Activated CD4-positive, alpha-beta T cell treated with anti-CD3 and anti-CD28 coated beads, Interleukin-2, Interleukin-4, amounts not matched to agents 100 ng/mL and 50 ng/mL, durations not matched to agents 16 hours and 8 hours (primary cell): ENCODE measurements around the gene SUFU.

Experiments
- DNase-seq: peaks from one replicate; pipeline ENCODE4 v3.0.0-alpha.2; 2020; ENCODE audit warnings: low spot score

The SUFU gene

DNA sequence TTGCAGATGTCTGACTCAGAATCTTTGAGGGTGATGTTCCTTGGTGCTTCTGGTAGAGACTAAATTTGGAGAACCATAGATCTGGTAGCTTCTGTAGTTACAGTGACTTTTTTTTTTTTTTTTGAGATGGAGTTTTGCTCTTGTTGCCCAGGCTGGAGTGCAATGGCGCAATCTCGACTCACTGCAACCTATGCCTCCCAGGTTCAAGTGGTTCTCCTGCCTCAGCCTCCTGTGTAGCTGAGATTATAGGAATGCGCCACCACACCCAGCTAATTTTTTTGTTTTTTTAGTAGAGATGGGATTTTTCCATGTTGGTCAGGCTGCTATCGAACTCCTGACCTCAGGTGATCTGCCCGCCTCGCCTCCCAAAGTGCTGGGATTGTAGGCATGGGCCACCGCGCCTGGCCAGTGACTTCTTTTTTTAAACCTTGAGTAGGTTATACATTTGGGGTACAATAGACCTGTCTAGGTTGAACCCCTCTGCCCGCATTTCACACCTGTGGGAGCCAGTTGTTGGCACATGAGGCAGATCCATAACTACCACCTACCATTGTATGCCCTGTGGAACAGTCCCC, 47.0 kb downstream of the SUFU start:
- DNase-seq: no peak

DNA sequence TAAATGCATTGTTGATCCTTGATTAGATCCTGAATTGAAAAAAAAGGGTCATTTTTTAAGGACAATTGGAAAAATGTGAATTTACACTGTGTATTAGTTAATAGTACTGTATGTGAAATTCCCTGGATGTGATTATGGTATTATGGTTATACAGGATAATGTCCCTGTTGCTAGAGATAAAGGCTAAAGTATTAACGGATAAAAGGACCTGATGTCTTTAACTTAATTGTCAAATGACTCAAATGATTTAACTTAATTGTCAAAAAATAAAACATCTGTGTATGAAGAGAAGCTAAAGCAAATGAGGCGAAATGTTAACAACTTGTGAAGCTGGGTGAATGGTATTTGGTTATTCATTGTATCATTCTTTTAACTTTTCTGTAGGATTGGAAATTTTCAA, 48.8 kb downstream of the SUFU start:
- DNase-seq: no peak

DNA sequence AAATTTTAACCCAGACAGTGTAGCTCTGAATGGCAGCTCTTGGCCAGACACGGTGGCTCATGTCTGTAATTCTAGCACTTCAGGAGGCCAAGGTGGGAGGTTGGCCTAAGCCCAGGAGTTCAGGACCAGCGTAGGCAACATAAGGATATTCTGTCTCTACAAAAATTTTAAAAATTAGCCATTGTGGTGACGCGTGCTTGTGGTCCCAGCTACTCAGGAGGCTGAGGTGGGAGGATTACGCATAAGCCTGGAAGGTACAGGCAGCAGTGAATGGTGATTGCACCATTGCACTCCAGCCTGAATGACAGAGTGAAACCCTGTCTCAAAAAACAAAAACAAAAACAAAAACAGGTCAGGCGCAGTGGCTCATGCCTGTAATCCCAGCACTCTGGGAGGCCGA, 50.0 kb downstream of the SUFU start:
- DNase-seq: no peak

DNA sequence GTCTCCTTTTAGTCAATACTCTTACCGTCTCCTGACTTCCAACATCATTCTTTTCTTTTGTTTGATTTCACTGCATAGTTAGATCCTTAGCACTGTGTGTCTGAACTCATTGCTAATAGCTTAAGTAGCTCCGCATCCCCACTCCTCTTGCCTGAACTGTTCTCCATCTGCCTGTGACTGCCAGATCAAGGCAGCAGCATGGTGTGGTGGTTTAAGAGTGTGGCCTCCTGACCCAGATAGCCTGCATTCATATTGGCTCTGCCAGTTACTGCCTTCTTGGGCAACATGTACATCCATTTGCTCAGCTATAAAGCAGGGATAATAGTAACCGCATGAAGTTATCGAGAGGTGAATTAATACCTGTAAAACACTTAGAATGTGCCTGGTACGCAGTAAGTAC, 50.8 kb downstream of the SUFU start:
- DNase-seq: no peak

DNA sequence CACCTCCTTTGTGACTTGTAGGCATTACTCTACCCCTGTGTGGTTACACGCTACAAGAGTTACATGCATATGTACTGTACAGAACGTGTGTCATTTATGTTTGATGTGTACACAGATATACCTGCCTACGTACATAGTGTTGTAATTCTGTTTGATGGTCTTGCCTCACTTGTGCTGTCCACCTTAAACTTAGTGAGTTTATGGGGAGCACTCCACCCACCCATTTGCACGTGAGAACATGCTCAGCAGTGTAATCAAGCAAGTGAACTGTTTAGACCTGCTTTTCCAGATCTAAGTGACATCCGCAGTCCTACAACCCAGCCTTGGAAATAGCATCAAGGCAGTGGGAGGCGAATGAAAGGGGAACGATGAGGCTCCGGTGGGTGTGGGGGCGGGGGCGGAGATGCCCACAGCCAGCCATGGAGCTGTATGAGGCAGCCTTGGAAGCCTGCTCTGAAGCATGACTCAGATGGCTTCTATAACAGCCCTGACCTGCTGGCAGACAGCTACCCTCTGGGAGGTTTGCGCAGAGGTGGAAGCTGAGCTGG, 52.1 kb downstream of the SUFU start:
- no peak for DNase-seq

DNA sequence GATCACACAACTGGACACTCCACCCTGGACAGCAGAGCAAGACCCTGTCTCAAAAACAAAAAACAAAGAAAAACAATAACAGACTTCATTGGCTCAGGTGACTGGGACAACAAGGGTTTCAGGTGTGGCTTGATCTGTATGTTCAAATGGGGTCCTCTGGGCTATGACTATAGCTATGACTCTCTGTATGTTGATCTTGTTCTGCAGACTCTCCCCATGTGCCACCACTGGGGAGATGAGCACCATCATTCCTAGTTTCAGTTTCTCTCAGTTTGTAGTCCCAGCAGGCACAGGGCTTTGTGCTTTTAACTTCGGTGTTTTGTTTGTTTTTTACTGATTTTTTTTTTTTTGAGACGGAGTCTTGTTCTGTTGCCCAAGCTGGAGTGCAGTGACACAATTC, 53.8 kb downstream of the SUFU start:
- no peak for DNase-seq

DNA sequence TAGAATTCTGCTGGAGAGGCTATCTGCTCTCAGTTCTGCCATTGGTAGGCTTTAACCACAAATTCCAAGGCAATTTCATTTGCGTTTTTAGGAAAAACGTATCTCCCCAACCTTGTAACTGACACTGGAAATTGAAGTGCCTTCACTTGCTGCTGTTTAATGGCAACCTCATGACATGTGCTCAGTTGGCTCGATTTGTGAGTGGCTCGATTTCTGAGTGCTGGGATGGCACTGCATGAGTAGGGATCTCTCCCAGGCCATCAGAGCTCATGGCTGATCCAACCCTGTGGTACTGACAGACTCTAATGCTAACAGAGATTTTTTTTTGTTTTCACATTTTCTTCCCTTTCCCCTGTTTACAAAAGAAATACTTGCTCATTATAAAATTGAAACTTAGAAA, 56.0 kb downstream of the SUFU start:
- no peak for DNase-seq

DNA sequence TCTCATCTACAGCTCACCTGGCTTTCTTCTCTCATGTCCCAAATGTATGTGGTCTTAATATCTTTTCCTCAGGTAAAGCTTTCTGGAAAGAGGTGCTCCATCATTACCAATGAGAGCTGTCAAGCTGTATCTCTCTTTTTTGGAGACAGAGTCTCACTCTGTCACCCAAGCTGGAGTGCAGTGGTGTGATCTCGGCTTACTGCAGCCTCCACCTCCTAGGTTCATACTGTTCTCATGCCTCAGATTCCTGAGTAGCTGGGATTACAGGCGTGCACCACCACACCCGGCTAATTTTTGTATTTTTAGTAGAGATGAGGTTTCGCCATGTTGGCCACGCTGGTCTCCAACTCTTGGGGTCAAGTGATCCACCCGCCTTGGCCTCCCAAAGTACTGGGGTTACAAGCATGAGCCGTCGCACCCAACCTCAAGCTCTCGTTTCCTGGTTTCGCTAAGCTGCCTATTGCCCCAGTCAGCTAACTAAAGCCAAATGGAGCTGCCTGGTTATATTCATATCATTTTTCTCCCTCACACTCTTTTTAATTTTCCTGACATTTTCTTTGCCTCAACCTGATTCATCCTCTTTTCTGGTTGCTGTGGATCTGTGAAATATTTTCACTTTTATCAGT, 60.5 kb downstream of the SUFU start:
- DNase-seq: no peak

DNA sequence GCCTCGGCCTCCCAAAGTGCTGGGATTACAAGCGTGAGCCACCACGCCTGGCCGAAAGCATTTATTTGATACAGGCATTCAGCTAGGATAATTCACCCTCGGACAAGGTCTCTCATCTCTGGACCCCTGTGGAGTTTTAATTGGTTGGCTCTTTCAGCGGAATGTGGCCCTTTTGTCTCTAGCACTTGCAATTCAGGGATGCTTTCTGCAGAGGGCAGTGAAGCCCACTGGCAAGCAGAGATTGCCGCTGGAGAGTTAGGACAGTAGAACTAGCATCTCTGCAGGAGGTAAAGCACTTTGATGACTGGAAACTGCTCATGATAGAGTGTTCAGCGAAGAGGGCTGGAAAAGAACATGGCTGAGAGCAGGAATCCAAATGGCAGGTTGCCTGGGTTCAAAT, 62.0 kb downstream of the SUFU start:
- DNase-seq: no peak

DNA sequence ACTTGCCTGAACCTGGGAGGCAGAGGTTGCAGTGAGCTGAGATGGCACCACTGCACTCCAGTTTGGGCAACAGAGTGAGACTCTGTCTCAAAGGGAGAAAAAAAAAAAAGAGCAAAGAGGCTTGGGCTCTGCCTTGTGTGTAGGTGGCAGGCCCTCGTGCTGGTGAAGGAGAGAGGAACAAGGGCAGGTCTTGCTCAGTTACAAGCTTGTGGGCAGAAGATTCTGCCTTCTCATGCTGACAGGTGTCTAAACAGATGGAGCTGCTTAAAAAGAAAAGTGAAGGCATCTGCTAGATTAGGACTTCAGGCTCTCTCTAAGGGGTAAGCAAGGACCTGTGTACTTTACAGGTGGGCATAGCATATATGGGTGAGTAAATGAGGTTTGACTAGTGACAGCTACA, 75.0 kb downstream of the SUFU start:
- DNase-seq: no peak

DNA sequence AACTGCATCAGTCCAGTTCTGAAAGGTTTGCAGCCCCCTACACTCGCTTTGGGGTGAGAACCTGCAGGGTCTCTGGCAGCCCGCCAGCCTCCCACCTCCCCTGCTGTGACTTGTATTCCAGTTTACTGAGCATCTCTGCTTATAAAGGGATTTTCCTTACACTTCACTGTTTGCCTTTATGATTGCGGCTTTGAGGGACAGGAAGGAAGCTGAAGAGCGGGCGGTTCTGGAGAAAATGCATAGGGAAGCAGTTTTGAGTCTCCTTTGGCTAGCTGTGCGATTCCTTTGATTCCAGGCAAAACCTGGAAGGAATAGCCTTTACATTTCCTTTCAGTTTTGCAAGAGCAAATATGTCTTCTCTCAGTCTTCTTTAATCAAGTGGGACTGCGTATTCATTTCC, 75.6 kb downstream of the SUFU start:
- DNase-seq: no peak

DNA sequence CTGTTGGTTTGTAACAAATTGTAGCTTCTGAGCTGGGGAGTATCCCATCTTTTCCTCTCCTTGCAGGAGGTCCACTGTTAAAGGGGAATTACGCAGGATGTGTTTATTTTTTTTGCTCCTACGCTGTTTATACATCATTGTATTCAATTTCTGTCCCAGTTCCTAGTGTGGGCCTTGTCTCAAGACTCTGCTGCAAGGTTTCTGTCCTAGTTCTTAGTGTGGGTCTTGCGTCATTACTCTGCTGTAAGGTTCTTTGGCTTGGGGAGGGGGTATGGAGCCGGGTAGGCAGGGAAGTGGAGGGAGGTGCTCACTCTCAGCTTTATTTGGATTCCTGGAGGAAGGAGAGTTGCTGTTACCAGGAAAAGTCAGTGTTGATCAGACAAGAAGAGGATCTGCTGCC, 76.5 kb downstream of the SUFU start:
- no peak for DNase-seq

DNA sequence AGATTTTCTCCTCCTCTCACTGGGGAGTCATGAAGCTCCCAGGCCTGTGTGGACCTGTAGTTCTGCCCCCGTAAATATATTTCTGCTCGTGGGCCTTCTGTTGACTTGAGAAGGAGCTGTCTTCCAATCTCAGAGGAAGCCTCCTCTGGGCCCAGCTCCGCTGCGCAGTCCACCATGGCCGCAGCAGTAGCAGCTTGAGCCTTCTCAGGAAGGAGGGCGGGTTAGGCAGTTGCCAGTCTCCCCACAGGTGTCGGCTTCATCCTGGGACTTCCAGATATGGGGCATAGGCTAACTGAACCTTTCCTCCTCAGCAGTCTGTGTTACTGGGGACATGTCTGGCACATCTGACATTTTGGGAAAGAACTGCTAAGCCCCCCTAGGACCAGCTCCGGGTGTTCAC, 77.6 kb downstream of the SUFU start:
- DNase-seq: no peak

DNA sequence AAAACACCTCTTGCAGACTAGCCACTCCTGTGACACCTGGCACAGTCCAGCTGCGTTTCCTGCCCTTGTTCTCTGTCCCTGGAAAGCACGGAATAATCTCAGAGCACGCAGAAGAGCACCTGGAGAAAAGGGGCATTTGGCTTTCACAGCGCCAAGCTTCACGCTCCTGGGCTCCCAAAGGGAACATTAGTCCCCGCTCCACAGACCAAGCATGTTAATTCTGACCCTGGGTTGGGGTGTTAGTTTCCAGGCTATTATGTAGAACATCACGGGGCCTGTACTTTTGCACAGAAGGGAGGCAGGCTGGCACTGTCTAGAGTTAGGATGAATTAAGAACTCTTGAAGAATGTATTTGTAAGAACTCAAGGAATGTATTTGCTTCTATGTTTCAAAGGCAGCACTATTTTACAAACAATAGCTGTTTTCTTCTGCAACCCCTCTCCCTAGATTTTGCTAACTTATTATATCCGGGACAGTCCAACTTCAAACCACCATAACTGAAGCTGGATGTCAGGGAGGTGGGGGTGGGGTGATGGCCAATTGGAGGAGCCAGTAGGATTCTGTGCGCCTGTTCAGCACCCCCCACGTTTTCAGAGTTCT, 78.3 kb downstream of the SUFU start:
- DNase-seq: no peak

DNA sequence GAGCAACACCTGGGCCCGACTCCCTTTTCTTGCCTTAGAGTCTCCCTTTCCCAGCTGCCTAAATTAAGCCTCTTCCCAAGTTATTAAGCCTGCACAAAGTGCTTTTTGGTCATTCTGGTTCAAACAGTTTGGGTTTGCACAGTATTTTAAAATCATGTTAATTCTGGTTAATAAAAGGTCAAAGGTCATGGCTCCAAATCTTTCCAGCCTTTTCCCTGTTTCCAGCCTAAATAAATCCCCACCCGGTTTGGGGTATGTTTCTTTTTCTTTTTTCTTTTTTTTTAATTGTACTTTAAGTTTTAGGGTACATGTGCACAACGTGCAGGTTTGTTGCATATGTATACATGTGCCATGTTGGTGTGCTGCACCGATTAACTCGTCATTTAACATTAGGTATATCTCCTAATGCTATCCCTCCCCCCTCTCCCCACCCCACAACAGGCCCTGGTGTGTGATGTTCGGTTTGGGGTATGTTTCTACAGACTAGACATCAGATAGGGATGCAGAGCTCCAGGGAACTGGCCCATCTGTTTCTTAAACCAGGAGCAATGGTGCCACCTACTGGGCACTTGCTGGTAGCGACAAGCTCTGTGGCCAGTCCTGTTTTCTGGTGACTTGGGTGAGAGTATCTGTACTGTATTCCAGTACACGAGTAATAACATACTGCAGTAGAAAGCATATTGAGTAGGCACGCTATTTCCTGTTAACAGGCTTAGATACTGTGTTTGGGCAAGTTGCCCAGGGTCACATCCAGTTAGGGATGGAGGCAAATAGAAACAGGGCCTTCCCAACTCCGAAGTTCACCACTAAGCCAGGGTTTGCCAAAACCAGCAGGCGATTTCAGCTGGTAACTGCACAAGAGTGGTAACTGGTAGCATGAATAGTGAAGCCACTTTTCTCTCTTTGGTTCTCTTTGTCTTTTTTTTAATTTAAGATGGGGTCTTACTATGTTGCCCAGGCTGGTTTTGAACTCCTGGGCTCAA, 80.0 kb downstream of the SUFU start:
- DNase-seq: peak; percentile 89

DNA sequence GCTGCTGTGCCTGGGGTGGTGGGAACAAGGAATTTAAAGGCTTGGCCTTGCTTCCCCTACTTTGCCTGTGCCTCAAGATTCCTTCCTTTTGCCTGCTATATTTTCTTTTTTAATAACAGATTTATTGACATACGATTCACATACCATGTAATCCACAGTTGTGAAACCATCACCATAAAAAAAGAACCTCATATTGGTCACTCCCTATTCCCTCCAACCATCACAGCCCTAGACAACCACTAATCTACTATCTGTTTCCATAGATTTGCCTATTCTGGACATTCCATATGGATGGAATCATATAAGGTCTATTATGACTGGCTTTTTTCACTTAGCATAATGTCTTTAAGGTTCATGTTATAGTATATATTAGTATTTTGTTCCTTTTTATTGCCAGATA, 81.3 kb downstream of the SUFU start:
- DNase-seq: no peak

DNA sequence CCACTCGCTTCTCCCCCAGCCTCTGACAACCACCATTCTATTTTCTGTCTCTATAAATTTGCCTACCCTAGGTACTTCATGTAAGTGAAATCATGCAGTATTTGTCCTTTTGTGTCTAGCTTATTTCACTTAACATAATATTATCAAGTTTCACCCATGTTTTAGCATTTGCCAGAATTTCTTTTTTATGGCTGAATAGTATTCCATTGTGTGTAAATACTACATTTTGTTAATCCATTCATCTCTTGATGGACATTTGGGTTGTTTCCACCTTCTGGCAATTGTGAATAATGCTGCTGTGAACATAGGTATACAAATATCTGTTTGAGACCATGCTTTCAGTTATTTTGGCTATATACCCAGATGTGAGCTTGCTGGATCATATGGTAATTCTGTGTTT, 83.1 kb downstream of the SUFU start:
- no peak for DNase-seq

DNA sequence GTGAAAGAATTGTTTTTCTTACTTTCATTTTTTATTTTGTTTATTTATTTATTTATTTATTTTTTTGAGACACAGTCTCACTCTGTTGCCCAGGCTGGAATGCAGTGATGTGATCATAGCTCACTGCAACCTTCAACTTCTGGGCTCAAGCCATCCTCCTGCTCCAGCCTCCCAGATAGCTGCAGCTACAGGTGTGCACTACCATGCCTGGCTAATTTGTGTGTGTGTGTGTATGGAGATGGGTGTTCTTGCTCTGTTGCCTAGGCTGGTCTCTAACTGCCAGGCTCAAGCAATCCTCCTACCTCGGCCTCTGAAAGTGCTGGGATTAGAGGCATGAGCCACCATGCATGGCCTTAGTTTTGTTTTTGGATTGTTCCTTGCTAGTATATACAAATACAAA, 85.1 kb downstream of the SUFU start:
- no peak for DNase-seq

DNA sequence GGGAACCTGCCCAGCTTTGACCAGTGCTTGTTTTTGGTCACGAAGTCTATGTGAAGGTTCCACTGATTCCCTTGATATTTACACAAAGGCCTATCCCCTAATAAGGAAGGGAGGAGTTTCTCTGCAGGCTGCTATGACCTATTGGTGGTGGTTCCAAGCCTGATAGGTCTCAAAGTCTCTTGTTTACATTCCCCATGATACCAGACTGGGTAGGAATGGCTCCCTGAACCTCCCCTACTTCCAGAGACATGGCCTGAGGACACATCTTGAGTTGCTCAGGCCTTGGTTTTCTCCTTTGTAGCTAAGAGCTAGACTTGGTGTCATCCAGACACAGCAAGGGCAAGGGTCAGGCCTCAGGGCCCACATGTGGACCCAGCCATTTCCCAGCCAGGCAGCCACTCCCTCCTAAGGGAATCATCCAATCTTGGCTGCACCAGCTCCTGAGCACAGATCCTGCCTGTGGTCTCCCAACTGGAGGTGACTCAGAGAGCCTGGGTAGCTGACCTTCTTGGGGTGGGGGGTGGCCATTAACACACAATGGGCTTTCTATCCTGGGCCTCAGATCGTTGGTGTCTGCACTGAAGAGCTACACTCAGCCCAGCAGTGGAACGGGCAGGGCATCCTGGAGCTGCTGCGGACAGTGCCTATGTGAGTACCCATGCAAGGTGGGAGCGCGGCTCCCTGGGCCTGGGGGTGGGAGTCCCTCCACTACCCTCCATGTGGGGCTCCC, 89.5 kb downstream of the SUFU start:
- DNase-seq: no peak

DNA sequence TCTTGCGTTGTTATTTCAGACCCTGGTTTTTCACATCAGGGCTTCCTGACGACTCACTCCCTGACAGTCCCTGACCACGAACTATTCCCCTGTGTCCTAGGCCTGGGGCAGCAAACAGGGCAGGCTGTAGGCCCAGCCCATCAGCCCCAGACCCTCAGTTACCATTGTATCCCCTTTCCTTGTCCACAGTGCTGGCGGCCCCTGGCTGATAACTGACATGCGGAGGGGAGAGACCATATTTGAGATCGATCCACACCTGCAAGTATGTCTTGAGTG, 90.0 kb downstream of the SUFU start:
- DNase-seq: no peak

DNA sequence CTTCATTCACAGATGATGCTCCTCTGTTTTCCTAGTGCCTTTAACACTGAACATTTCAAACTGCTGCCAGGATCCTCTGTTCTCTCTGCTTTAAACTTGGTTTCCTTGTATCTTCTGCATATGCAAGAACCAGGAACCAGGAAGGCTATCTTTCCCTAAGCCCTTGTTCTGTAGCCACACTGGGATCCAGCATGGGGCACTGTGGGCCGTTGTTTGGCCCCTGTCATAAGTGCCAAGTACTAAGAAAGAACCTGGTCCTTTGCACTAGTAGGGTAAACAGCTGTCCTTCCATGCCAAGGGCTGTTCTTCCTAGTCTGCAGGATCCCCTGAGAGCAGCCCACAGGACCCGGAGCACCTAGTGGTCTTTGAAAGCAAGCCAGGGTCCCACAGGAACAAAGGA, 91.5 kb downstream of the SUFU start:
- DNase-seq: no peak

DNA sequence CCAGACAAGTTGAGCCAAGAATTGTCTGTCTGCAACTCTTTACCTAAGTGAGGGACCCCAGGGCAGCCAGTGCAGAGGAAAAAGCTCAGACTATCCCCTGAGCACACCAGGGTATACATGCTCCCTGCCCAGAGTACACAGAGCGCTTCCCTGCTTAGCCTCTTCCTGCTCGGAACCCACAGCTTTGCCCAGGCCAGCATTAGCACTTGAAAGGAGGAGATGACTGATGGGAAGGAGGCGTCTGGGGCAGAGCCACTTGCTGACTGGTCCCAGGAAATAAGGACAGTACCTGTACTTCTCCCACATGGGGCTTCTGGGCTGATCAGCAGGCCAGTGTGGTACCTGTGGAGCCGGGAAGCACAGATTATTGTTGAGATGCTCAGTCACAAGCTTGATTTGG, 92.1 kb downstream of the SUFU start:
- DNase-seq: no peak
